ENCODE data around the gene KCNE5. TPM values are rescaled to one million over a fixed set of nuclear protein-coding genes. Genes with fewer than 3 reads are reported as not detected.
"Not testable (repeated sequence)": the region's sequence is repeated elsewhere in the genome, so short reads cannot be mapped to it uniquely, and the experiment has no call there.

KCNE5 gene
- total and polyA plus RNA-seq, 2 experiments from 2014 or later, result 0.13 to 1.5 TPM

DNA sequence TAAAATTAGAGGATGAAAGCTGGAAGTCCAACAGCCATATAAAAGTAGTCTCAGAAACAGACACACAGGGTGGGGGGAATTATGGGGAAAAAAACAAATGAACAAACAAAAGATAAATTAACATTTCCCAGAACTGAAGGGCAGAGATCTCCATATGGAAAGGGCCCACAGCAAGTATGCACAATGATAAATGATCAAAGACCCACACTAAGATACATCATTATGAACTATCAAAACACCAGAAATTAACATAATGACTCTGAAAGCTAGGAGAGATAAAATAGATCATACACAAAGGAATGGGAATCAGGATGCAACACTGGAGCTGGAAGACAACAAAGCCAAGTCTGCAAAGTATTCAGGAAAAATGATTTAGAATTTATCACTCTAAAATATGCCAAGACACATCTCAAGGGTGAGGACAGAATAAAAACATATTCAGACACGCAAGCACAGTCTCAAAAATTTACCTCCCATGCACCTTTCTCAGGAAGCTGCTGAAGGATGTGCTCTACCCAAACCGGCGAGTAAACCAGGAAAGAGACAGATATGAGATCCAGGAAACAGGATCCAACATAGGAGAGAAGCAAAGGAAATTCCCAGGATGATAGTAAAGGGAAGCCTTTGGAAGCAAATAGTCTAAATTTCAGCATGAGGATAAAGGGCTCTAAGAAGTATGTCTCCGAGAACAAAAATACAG is 30.7 kb upstream of the KCNE5 start:
- no peak overlapping the region for H3K27ac ChIP-seq
- in situ Hi-C loops (cut with MboI), result no loop called here
- H4K20me1 ChIP-seq (ENCODE audit: insufficient read depth), result no peaks in the 10 kb centered on the region
- 0 out of 2 replicates have a peak, but pooled peaks cover 5% of the 10 kb centered on the region for H3K36me3 ChIP-seq (ENCODE audit: low read depth)
- TF ChIP-seq EZH2 (IDR thresholded peaks at IDR 0.05; ENCODE audit: insufficient read depth, poor library complexity, severe bottlenecking), result no peak
- no peaks in the 10 kb centered on the region for H3K9me3 ChIP-seq (ENCODE audit: low read depth)
- H3K79me2 ChIP-seq (ENCODE audit: insufficient read depth), result peaks cover 38% of the 10 kb centered on the region
- H3K9me2 ChIP-seq (ENCODE audit: insufficient read depth), result no peaks in the 10 kb centered on the region
- H2AFZ ChIP-seq, result no peak overlapping the region
- H3K4me3 ChIP-seq, result no peak overlapping the region
- 92 to 100% methylated on average over 4 of the region's 4 CpGs for WGBS, 2 experiments (ENCODE audit: low coverage in 1 of 2, low lambda C conversion rate in 2 of 2, missing lambda C conversion rate in 2 of 2)
- H3K9ac ChIP-seq, result no peak overlapping the region
- no peaks in the 10 kb centered on the region for H3K27me3 ChIP-seq (replicated peaks; ENCODE audit: insufficient read depth)
- H3K4me1 ChIP-seq (ENCODE audit: insufficient read depth), result no peaks in the 10 kb centered on the region
- DNase-seq, result no peak
- no peaks in the 10 kb centered on the region for H3F3A ChIP-seq (ENCODE audit: insufficient read depth)
- H3K4me2 ChIP-seq (ENCODE audit: unreplicated experiment), result no peak overlapping the region

DNA sequence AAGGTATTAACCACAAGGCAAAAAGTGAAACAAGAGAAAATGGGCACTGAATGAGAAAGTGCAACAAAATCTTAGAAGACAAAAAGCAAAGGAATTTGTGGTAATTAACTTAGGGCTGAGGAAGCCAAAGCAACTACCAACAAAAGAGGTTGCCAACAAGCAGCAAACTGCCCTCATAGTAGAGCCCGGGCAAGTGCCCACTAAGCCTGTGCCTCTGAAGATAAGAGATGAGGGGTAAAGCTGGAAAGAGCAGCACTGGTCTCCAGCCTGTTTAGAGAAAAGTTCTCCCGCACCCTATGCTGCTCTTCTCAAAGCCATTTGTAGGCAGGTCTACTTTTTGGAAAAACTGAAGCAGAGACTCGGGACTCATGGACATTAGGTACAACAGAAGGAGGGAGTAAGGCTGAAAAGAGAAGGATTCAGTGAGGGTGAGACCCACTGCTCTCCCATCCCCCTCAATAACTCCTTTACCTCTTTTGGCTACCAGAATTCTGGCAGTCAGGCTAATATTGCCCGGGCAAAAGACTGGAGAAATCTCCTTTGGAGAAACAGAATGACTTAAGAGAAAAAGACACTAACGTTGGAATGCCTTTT is 29.6 kb upstream of the KCNE5 start:
- Histone ChIP-seq H3K9me3 (ENCODE audit: low read depth) (no peaks in the 10 kb centered on the region), H3K36me3 (ENCODE audit: low read depth) (0 out of 2 replicates have a peak, but pooled peaks cover 5% of the 10 kb centered on the region), H3K4me3 (no peak overlapping the region), H3F3A (ENCODE audit: insufficient read depth) (no peaks in the 10 kb centered on the region), H3K79me2 (ENCODE audit: insufficient read depth) (peaks cover 34% of the 10 kb centered on the region), H3K27me3 (replicated peaks; ENCODE audit: insufficient read depth) (no peaks in the 10 kb centered on the region), H3K9me2 (ENCODE audit: insufficient read depth) (no peaks in the 10 kb centered on the region), H3K27ac (no peak overlapping the region), H4K20me1 (ENCODE audit: insufficient read depth) (no peaks in the 10 kb centered on the region), H2AFZ (no peak overlapping the region), H3K9ac (no peak overlapping the region), H3K4me1 (ENCODE audit: insufficient read depth) (no peaks in the 10 kb centered on the region), H3K4me2 (ENCODE audit: unreplicated experiment) (no peak overlapping the region)
- TF ChIP-seq EZH2phosphoT487 (IDR thresholded peaks at IDR 0.05; ENCODE audit: insufficient read depth, low read depth) (no peak), EZH2 (IDR thresholded peaks at IDR 0.05; ENCODE audit: insufficient read depth, poor library complexity, severe bottlenecking) (no peak)
- DNase-seq, result no peak
- WGBS, 2 experiments (ENCODE audit: low coverage in 1 of 2, low lambda C conversion rate in 2 of 2, missing lambda C conversion rate in 2 of 2), result 76 to 81% methylated on average over 4 to 5 of the region's 5 CpGs
- in situ Hi-C loops (cut with MboI), result no loop called here

- H3K27ac ChIP-seq; DNase-seq; H3K27me3 ChIP-seq (replicated peaks; ENCODE audit: insufficient read depth); H3K9me3 ChIP-seq (ENCODE audit: low read depth); H2AFZ ChIP-seq; H3K9me2 ChIP-seq (ENCODE audit: insufficient read depth); in situ Hi-C loops (cut with MboI); H3K4me3 ChIP-seq; H3F3A ChIP-seq (ENCODE audit: insufficient read depth); H3K4me2 ChIP-seq (ENCODE audit: unreplicated experiment); H3K9ac ChIP-seq; H4K20me1 ChIP-seq (ENCODE audit: insufficient read depth); H3K4me1 ChIP-seq (ENCODE audit: insufficient read depth); H3K36me3 ChIP-seq (ENCODE audit: low read depth): not testable (repeated sequence)
- H3K79me2 ChIP-seq (ENCODE audit: insufficient read depth), result peaks cover 27% of the 10 kb centered on the region; the same call in 1 of the 2 replicates
- 97 to 98% methylated on average over 14 to 19 of the region's 19 CpGs for WGBS, 2 experiments (ENCODE audit: low coverage in 1 of 2, low lambda C conversion rate in 2 of 2, missing lambda C conversion rate in 2 of 2)
Measured at GRCh38 chrX:109644671-109645070, 19.7 kb upstream of the KCNE5 start.

DNA sequence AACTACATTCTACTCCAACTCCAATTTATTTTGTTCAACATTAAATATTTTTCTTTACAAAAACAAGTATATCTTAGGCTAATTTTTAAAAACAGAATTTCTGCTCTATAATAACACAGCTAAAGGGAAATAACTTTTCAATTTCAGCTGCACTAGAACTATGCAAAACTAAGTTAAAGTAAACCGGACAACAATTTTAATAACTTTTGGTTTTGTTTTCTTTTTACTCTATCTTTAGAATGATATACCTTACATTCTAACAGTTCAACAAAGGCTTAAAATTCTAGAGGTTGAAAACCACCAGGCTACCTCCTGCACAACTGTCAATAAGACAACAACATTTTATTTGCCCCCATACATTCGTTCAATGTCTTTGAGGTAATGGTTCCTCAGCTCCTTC is 18.7 kb upstream of the KCNE5 start:
- Histone ChIP-seq H3F3A (ENCODE audit: insufficient read depth) (0 out of 2 replicates have a peak, but pooled peaks cover 5% of the 10 kb centered on the region), H3K9me2 (ENCODE audit: insufficient read depth) (no peaks in the 10 kb centered on the region), H3K27ac (no peak overlapping the region), H3K4me2 (ENCODE audit: unreplicated experiment) (no peak overlapping the region), H2AFZ (no peak overlapping the region), H3K4me3 (no peak overlapping the region), H3K27me3 (replicated peaks; ENCODE audit: insufficient read depth) (no peaks in the 10 kb centered on the region), H3K79me2 (ENCODE audit: insufficient read depth) (peaks cover 27% of the 10 kb centered on the region; the same call in 1 of the 2 replicates), H3K4me1 (ENCODE audit: insufficient read depth) (peaks cover 9% of the 10 kb centered on the region; the same call in 1 of the 2 replicates), H3K36me3 (ENCODE audit: low read depth) (no peaks in the 10 kb centered on the region), H4K20me1 (ENCODE audit: insufficient read depth) (no peaks in the 10 kb centered on the region), H3K9ac (no peak overlapping the region), H3K9me3 (ENCODE audit: low read depth) (no peaks in the 10 kb centered on the region)
- TF ChIP-seq EZH2 (IDR thresholded peaks at IDR 0.05; ENCODE audit: insufficient read depth, poor library complexity, severe bottlenecking) (no peak), EZH2phosphoT487 (IDR thresholded peaks at IDR 0.05; ENCODE audit: insufficient read depth, low read depth) (no peak)
- DNase-seq, result no peak
- 96 to 100% methylated on average over 2 of the region's 2 CpGs for WGBS, 2 experiments (ENCODE audit: low coverage in 1 of 2, low lambda C conversion rate in 2 of 2, missing lambda C conversion rate in 2 of 2)
- in situ Hi-C loops (cut with MboI), result no loop called here
